HUES6 (cell line): ENCODE measurements around the gene SHISA5.

Experiments
- H3K27ac ChIP-seq: 2 replicates; pipeline ENCODE4 v1.7.0; 2013; ENCODE audit warnings: low read depth, mild to moderate bottlenecking, low read length, inconsistent platforms
- H3K27me3 ChIP-seq: 2 replicates; pipeline ENCODE4 v1.6.1; 2013; ENCODE audit warnings: low read length; ENCODE audit not compliant: control insufficient read depth, insufficient read depth
- H3K36me3 ChIP-seq: 2 replicates; pipeline ENCODE4 v1.6.1; 2013; ENCODE audit warnings: low read length; ENCODE audit not compliant: control insufficient read depth, insufficient read depth
- H3K4me1 ChIP-seq: 2 replicates; pipeline ENCODE4 v1.6.1; 2013; ENCODE audit warnings: low read length; ENCODE audit not compliant: control insufficient read depth, insufficient read depth
- H3K4me3 ChIP-seq: 2 replicates; pipeline ENCODE4 v1.5.1; 2013; ENCODE audit warnings: low read depth, low read length
- H3K9ac ChIP-seq: one replicate; pipeline ENCODE4 v1.6.1; 2013; ENCODE audit warnings: mild to moderate bottlenecking, low read length
- H3K9me3 ChIP-seq: 2 replicates; pipeline ENCODE4 v1.6.1; 2013; ENCODE audit warnings: low read depth, low read length; ENCODE audit not compliant: control insufficient read depth, insufficient read depth

Gene SHISA5

DNA sequence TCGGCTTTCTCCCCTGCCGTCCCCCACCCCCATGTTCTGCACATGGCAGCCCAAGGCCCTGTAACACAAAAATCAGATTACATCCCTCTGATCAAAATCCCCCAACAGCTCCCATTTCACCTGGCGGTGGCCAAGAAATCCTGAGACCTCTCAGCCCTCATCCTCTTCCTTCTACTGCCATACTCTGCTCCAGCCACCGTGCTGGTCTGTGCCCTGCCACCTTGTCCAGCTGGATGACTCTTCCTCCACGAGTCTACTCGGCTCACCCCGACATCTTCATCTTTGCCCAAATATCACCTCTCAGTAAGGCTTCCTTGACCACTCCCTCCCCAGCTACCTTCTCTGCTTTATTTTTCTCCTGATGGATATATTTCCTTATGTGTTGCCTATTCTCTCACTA, 67.1 kb downstream of the SHISA5 start:
- H3K4me3 ChIP-seq, result no peak overlapping the region
- H3K27me3 ChIP-seq, result no peaks in the 10 kb centered on the region
- peaks cover 22% of the 10 kb centered on the region; the same call in 1 of the 2 replicates for H3K4me1 ChIP-seq
- no peak overlapping the region for H3K27ac ChIP-seq
- no peak overlapping the region for H3K9ac ChIP-seq
- no peaks in the 10 kb centered on the region for H3K9me3 ChIP-seq
- peaks cover 35% of the 10 kb centered on the region for H3K36me3 ChIP-seq

DNA sequence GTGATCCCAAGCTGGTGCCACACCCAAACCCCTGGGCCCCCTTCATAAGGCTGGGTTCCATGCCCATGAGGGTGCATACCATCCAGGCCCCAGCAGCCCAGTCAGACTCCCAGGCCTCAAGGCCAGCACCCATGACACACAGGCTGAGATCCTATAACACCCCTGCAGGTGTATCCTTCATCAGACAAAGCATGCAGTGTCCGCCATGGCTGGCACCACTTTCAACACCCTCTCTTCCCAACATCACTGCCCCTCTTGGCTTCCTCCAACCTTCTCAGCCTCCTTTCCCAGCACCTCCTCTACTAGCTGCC, 67.5 kb downstream of the SHISA5 start:
- Histone ChIP-seq H3K36me3 (peaks cover 34% of the 10 kb centered on the region), H3K9me3 (no peaks in the 10 kb centered on the region), H3K27ac (no peak overlapping the region), H3K4me3 (no peak overlapping the region), H3K4me1 (peaks cover 18% of the 10 kb centered on the region; the same call in 1 of the 2 replicates), H3K27me3 (no peaks in the 10 kb centered on the region), H3K9ac (no peak overlapping the region)

DNA sequence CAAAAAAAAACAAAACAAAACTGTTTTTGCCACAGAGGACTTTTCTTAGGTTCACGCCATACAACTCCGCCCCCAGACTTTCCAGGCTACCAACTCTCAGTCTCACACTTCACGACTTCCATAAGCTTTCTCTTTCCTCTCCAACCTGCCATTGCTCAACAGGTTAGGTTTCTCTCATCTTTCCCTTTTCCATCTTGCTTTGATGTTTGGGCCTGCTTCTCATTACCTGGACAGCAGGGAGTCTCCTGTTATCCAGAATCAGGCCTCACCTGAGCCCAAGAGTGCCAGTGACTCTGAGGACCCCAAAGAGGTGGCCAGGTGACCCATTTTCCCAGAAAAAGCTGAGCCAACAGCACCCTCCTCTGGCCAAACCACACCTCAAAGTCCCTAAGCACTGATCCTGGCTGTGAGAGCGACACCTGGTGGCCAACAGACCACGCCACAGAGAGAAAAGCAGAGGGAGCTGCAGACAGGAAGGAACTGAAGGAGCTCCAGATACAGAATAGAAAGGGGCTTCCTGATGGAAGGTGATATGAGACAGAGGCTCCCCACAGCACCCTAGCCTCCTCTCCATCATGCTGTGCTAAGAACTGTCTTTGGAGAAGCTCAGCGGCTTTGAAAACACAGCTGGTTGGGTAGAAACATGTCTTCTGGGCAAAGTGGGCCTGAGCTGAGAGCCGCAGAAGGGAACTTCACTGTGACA, 68.0 kb downstream of the SHISA5 start:
- Histone ChIP-seq H3K9ac (no peak overlapping the region), H3K36me3 (peaks cover 32% of the 10 kb centered on the region), H3K9me3 (no peaks in the 10 kb centered on the region), H3K4me1 (peaks cover 19% of the 10 kb centered on the region), H3K4me3 (no peak overlapping the region), H3K27ac (no peak overlapping the region), H3K27me3 (no peaks in the 10 kb centered on the region)

DNA sequence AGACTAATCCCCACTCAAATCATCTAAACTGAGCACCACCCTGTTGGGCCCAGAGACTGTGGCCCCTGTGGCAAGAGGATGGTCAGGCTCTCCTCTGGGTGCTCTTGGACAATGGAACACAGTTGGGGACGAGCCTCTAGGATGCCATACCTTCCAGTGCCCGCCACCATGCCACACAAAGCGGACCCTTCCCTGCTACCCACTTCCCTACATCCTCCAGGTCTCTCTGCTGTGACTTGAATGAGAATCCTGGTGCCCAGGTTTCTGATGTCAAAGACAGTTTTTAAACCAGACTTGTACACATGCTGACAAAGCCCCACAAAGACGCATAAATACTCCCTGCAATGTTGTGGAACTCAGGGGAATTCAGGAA, 68.8 kb downstream of the SHISA5 start:
- Histone ChIP-seq H3K36me3 (peaks cover 32% of the 10 kb centered on the region), H3K9me3 (no peaks in the 10 kb centered on the region), H3K9ac (peak overlapping the region; percentile 8), H3K4me3 (no peak overlapping the region), H3K27ac (no peak overlapping the region), H3K4me1 (peaks cover 26% of the 10 kb centered on the region), H3K27me3 (no peaks in the 10 kb centered on the region)

DNA sequence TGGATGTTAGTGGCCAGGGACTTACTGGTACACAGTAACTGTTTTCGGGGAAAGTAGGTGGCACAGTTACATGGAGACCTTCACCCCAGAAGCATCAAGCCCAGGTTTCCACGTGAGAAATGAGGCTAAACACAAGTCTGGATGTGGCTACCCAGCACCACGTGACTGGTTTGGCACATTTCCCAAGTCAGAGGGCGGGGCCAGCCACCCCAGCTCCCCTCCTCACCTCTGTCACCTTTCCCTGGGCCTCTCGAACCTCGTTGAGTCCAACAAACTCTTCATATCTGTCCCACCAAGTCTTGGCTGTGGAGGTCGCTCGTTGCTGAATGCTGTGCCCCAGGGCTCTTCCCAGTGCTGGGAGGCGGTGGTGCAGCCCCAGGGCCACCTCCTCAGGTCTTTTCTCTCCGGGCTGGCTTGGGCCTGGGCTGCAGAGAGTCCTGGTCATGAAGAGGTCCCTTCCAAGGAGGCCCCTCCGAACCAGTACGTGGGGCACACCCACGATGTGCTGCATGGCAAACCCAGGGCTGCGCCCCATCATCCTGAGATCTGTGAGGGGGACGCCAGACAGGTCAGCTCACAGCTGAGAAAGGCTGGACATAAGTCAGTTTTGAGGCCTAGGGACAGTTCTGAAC, 69.3 kb downstream of the SHISA5 start:
- Histone ChIP-seq H3K36me3 (peaks cover 32% of the 10 kb centered on the region), H3K9me3 (no peaks in the 10 kb centered on the region), H3K9ac (peak overlapping the region; percentile 8), H3K4me1 (peaks cover 28% of the 10 kb centered on the region), H3K27ac (no peak overlapping the region), H3K27me3 (no peaks in the 10 kb centered on the region), H3K4me3 (no peak overlapping the region)

DNA sequence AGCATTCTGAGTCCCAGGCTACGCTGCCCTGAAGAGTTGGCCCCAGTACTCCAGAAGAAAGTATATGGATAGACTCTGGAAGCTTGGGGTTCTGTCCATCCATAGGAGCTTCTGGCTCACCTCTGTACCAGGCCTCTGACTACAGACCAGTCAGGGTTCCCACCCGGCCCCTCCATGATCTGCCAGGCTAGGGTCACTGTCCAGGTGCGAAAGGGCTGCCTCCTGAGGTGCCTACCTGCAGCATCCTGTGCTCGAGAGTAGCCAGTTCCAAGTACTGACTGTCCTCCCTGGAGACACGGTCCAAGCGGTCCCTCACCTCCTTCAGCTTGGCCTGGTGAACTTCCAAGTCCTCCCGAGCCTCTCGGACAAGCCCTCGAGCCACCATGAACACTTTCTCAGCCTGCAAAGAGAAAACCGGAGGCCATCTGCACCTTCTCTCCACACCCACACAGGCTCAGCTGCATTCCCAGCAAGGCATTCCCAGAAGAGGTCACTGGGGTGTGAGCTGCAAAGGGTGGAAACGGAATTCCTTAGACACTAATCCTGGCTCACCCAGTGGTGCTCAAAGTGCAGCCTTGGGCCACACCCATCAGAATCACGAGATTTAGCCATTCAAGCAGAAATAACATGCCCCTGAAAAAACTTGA, 70.4 kb downstream of the SHISA5 start:
- Histone ChIP-seq H3K36me3 (peaks cover 32% of the 10 kb centered on the region), H3K9me3 (no peaks in the 10 kb centered on the region), H3K4me3 (no peak overlapping the region), H3K27ac (no peak overlapping the region), H3K4me1 (peaks cover 23% of the 10 kb centered on the region), H3K9ac (no peak overlapping the region), H3K27me3 (no peaks in the 10 kb centered on the region)

DNA sequence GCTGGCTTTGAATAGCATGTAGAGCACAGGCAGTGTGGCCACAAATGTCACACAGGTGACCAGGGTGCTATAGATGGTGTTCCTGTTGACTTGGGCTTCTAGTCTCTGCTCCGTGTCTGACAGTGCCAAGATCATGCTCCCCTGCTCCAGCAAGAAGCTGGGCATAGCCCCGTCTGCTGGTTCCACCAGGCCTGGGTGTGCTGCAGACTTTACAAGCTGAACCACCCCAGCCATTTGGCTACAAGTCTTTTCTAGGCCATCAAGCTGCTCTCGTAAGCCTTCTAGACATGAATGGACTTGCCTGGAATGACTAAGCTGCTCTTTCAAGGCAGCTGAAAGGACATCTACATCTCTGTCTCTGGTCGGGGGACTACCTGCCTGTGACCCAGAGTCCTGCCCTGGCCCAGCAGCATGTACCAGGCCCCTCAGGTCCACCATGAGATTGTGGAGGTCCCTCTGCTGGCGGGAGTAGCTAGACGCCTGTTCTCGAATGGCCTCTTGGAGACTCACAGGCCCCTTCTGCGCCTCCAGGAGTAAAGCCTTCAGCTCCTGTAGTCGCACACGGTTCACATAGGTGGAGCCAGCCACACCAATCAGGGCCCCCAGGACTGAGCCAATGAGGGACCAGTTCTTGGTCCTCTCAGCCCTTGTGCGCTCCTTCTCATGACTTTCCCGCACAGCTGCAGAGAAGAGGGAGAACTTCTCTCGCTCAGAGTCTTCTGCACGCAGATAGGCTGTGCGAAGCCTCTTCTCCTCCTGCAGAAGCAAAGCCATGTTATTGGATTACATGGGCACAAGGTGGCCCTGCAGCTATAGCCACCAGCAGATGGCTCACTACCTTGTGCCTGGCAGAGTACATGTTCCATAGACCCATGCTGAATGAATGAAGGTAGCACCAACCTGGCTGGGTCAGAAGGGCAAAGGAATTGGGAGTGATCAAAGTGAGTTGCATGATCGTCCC, 71.3 kb downstream of the SHISA5 start:
- no peaks in the 10 kb centered on the region for H3K9me3 ChIP-seq
- no peak overlapping the region for H3K9ac ChIP-seq
- H3K4me3 ChIP-seq, result no peak overlapping the region
- peaks cover 32% of the 10 kb centered on the region for H3K36me3 ChIP-seq
- peak overlapping the region; percentile 4; the same call in 1 of the 2 replicates for H3K27ac ChIP-seq
- peaks cover 29% of the 10 kb centered on the region for H3K4me1 ChIP-seq
- no peaks in the 10 kb centered on the region for H3K27me3 ChIP-seq

DNA sequence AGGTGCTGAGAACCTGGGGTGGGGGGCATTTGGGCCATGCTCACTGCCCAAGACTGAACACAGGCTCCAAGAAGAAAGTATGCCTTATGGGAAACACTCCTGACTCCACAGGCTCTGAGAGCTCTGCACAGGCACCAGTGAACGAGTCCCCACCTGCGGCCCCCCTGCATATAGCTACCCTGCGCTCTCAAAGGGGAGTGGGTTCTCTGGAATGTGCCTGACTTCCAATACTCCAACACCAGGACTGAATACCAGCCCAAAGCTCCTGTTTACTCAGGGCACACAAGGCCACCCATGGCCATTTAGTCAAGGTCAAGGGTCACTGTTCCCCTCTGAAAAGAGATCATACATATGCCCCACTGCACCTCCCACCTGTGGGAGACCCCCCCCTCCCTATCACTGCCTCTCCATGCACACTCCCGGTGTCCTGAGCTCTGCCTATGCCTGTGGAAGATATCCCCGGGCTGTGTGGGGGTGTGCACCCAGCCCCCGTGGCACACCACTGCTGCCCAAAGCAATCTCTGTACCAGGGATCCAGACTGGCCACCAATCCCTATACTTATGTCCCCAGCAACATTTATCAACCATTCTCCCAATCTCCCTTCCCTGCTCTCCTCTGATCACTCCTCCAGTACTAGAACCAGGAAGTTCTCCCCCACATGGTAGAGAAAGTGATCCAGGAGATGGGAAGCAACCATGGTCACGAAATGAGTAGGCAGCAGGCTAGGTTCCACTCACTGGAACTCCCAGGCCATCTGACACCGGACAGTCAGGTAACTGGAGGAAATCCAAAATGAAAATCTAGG, 72.5 kb downstream of the SHISA5 start:
- Histone ChIP-seq H3K4me1 (peaks cover 36% of the 10 kb centered on the region), H3K4me3 (no peak overlapping the region), H3K9ac (no peak overlapping the region), H3K9me3 (no peaks in the 10 kb centered on the region), H3K36me3 (peaks cover 32% of the 10 kb centered on the region), H3K27ac (no peak overlapping the region), H3K27me3 (no peaks in the 10 kb centered on the region)

DNA sequence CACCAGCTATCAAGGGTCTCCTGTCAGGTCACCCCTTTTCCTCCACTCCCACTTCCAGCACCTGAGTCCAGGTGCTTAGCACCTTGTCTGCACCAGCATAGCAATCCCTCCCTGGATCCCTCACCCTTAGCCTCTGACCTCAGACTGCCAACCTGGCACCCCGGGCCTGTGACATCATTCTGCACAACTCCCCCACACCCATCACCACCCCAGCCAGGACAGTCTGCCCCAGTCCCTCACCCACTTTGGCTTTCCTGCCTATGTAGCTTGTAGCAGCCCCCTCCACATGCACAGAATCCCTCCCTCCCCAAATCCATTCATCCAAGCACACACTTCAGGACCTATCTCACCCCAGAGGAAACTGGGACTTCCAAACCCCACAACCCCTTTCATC, 73.3 kb downstream of the SHISA5 start:
- Histone ChIP-seq H3K27me3 (no peaks in the 10 kb centered on the region), H3K4me1 (peaks cover 40% of the 10 kb centered on the region), H3K36me3 (peaks cover 34% of the 10 kb centered on the region), H3K9me3 (no peaks in the 10 kb centered on the region), H3K27ac (no peak overlapping the region), H3K9ac (peak overlapping the region; percentile 88), H3K4me3 (peak overlapping the region; percentile 94; the same call in 1 of the 2 replicates)

DNA sequence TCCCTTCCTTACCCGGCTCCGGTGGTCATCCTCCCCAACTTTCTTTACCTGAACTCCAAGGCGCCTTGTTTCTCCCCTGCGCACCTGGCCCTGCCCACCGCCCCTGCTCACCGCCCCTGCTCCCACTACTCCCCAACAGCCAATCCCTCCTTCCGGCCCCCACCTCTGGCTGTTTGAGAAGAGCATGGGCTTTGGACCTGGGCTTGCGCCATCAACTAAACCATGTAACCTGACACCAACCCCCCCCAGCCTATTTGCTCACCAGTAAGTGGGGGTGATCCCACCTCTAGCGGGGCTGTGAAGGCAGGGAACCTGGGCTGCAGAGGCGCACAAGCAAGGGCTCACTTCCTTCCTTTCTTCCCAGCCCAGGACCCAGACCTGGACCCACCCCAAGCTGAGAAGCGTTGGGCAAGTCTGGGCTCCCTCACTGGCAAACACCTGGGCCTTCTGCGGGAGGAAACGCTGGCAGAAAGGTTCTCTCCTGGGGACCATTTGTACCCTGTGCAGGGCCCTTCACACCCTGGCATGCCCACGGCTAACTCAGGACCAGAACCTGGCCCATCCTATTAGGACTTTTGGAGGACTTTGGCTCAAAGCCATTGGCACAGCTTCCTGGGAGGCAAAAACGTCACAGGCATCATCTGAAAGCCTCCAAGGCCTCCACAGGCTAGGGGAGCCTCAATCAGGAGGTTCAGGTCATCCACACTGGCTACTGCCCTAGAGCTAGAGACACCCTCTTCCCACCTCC, 73.8 kb downstream of the SHISA5 start, which contains the start of gene PLXNB1:
TSS of gene PLXNB1 (minus strand) at position 127 of the 748 bp plus-strand sequence. CDS start 5,475 bp downstream, outside the sequence.
- H3K9ac ChIP-seq, result peak within 1 kb of the TSS; percentile 88
- H3K4me1 ChIP-seq, result peaks cover 45% of the 10 kb centered on the region
- H3K27me3 ChIP-seq, result no peaks in the 10 kb centered on the region
- H3K36me3 ChIP-seq, result peaks cover 34% of the 10 kb centered on the region
- H3K27ac ChIP-seq, result peak within 1 kb of the TSS; percentile 62
- no peaks in the 10 kb centered on the region for H3K9me3 ChIP-seq
- peak within 1 kb of the TSS; percentile 94 for H3K4me3 ChIP-seq
